Right atrium auricular region (tissue), 2 donors: ENCODE results near the gene CD3E. TPM values are rescaled to one million over a fixed set of nuclear protein-coding genes. Genes with fewer than 3 reads are reported as not detected.
A peak's percentile ranks its signal among the peaks of the same experiment; 100 is the strongest.

ENCODE experiments used
- DNase-seq: peaks from one replicate; pipeline ENCODE4 v3.0.0-alpha.2; 2019; ENCODE audit warnings: low spot score
- H3K27ac ChIP-seq, 2 donors: fragments of 200-600 bp; sonication (generic); 1 replicate in 1 of 2; 2 replicates in 1 of 2; pipeline ENCODE4 v1.5.1; 2016 to 2019
- H3K27me3 ChIP-seq, 2 donors: fragments of 200-600 bp; sonication (generic); one replicate each; pipeline versions ENCODE4 v1.5.1 to v1.6.0; 2017 to 2019
- H3K36me3 ChIP-seq: fragments of 200-600 bp; sonication (generic); one replicate; pipeline ENCODE4 v1.5.1; 2016
- H3K4me1 ChIP-seq, 2 donors: fragments of 200-600 bp; sonication (generic); one replicate each; pipeline versions ENCODE4 v1.5.1 to v1.6.0; 2017 to 2019
- H3K4me3 ChIP-seq, 2 donors: fragments of 200-600 bp; sonication (generic); 1 replicate in 1 of 2; 2 replicates in 1 of 2; pipeline ENCODE4 v1.5.1; 2017 to 2019; ENCODE audit warnings: mild to moderate bottlenecking in 1 of 2, moderate library complexity in 1 of 2
- H3K9me3 ChIP-seq, 2 donors: fragments of 200-600 bp; sonication (generic); one replicate each; pipeline ENCODE4 v1.5.1; 2019
- CTCF ChIP-seq, 2 donors: fragments of 200-600 bp; sonication (generic); IDR thresholded peaks; one replicate each; pipeline ENCODE4 v1.5.1; 2019; ENCODE audit warnings: antibody characterized with exemption in 2 of 2
- total RNA-seq, 2 donors: library from RNA; depleted of rRNA; stranded (reverse); fragments of >200 nt; gene quantifications; one replicate each; pipeline ENCODE4 v1.1.0, GENCODE V29; 2016

Gene CD3E
- total RNA-seq, 2 donors from 2014 or later: 1.8 TPM; not detected in 1

GRCh38 chr11:118291477-118292135 lies 12.9 kb upstream of the CD3E start:
- TF ChIP-seq CTCF (IDR thresholded peaks at IDR 0.05): no peak
- H3K9me3 ChIP-seq: no peaks in the 10 kb centered on the region
- H3K4me1 ChIP-seq: no peaks in the 10 kb centered on the region
- H3K27ac ChIP-seq: no peak overlapping the region
- no peak for DNase-seq
- H3K27me3 ChIP-seq: no peaks in the 10 kb centered on the region
- no peak overlapping the region for H3K4me3 ChIP-seq
- no peaks in the 10 kb centered on the region for H3K36me3 ChIP-seq

- no peak for DNase-seq
- no peak for TF ChIP-seq CTCF (IDR thresholded peaks at IDR 0.05)
These were observed 10.5 kb upstream of the CD3E start for GRCh38 chr11:118294053-118294452.

GRCh38 chr11:118295199-118295598 lies 9.3 kb upstream of the CD3E start:
- no peak for DNase-seq
- Histone ChIP-seq H3K36me3 (no peaks in the 10 kb centered on the region), H3K4me1 (no peaks in the 10 kb centered on the region), H3K27me3 (no peaks in the 10 kb centered on the region), H3K4me3 (no peak overlapping the region), H3K9me3 (no peaks in the 10 kb centered on the region), H3K27ac (no peak overlapping the region)
- TF ChIP-seq CTCF (IDR thresholded peaks at IDR 0.05): no peak

More at GRCh38 chr11:118294053-118294452, 10.5 kb upstream of the CD3E start:
- Histone ChIP-seq H3K27me3 (no peaks in the 10 kb centered on the region), H3K27ac (no peak overlapping the region), H3K9me3 (no peaks in the 10 kb centered on the region), H3K4me3 (no peak overlapping the region), H3K4me1 (no peaks in the 10 kb centered on the region), H3K36me3 (no peaks in the 10 kb centered on the region)

- Histone ChIP-seq H3K36me3 (no peaks in the 10 kb centered on the region), H3K9me3 (no peaks in the 10 kb centered on the region), H3K4me3 (no peak overlapping the region), H3K27me3 (no peaks in the 10 kb centered on the region), H3K27ac (no peak overlapping the region), H3K4me1 (no peaks in the 10 kb centered on the region)
- peak; percentile 22 to 62 for TF ChIP-seq CTCF (IDR thresholded peaks at IDR 0.05)
- DNase-seq: no peak
These were observed 8.6 kb upstream of the CD3E start for GRCh38 chr11:118295815-118296454.

GRCh38 chr11:118301600-118302195 lies 2.8 kb upstream of the CD3E start:
- H3K4me1 ChIP-seq: no peaks in the 10 kb centered on the region
- H3K27ac ChIP-seq: no peak overlapping the region
- no peaks in the 10 kb centered on the region for H3K36me3 ChIP-seq
- H3K9me3 ChIP-seq: no peaks in the 10 kb centered on the region
- H3K4me3 ChIP-seq: no peak overlapping the region
- DNase-seq: no peak
- TF ChIP-seq CTCF (IDR thresholded peaks at IDR 0.05): no peak
- H3K27me3 ChIP-seq: no peaks in the 10 kb centered on the region
